Measurements from ENCODE around the gene ZBTB40. TPM values are rescaled to one million over a fixed set of nuclear protein-coding genes. Genes with fewer than 3 reads are reported as not detected.

ZBTB40 gene
- total RNA-seq, 6 experiments from 2014 or later, result 6.2 to 7.6 (median 7.0) TPM

DNA sequence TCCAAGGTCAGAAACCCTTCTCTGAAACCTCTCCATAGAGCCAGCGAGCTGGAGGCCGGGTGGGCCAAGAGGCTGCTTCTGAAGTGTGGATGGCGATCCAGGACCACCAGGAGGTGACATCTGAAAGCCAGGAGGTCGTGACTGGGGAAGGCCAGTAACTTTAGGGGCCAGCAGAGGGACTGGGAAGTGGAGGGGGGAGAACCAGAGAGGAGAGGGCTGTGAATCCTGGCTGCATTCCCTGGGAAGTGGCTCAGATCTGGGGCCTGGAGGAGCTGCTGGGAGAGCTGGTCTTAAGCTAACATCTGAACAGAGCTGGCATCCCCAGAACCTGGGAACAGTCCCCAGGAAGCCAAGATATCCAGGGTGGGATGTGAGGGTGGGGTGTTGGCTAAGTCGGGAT is 100.4 kb downstream of the ZBTB40 start:
- H3K36me3 ChIP-seq, result no peaks in the 10 kb centered on the region
- no peak overlapping the region for H3K4me3 ChIP-seq
- intact Hi-C loops (cut with DNase I), result loop anchor here in 1 of 2 donors (10.0 kb wide), 1 partner anchor 63 kb away; no protein-coding TSS in a partner anchor
- DNase-seq (no peak), ATAC-seq (no peak)
- WGBS (ENCODE audit: insufficient coverage, low coverage, low lambda C conversion rate, missing lambda C conversion rate), result 41% methylated on average over 5 of the region's 5 CpGs
- no peaks in the 10 kb centered on the region for H3K4me1 ChIP-seq
- H3K9me3 ChIP-seq, result no peaks in the 10 kb centered on the region
- H3K27ac ChIP-seq, result no peak overlapping the region
- TF ChIP-seq, protein P1, sequence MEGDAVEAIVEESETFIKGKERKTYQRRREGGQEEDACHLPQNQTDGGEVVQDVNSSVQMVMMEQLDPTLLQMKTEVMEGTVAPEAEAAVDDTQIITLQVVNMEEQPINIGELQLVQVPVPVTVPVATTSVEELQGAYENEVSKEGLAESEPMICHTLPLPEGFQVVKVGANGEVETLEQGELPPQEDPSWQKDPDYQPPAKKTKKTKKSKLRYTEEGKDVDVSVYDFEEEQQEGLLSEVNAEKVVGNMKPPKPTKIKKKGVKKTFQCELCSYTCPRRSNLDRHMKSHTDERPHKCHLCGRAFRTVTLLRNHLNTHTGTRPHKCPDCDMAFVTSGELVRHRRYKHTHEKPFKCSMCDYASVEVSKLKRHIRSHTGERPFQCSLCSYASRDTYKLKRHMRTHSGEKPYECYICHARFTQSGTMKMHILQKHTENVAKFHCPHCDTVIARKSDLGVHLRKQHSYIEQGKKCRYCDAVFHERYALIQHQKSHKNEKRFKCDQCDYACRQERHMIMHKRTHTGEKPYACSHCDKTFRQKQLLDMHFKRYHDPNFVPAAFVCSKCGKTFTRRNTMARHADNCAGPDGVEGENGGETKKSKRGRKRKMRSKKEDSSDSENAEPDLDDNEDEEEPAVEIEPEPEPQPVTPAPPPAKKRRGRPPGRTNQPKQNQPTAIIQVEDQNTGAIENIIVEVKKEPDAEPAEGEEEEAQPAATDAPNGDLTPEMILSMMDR (IDR thresholded peaks at IDR 0.05), result no peak
- H3K27me3 ChIP-seq, result peaks cover 0 to 6% of the 10 kb centered on the region in 2 donors

- intact Hi-C loops (cut with DNase I), result loop anchor here in 1 of 2 donors (10.0 kb wide), 1 partner anchor 62 kb away; no protein-coding TSS in a partner anchor
- H3K27me3 ChIP-seq, result peaks cover 0 to 6% of the 10 kb centered on the region in 2 donors
- TF ChIP-seq, protein P1 (IDR thresholded peaks at IDR 0.05), result no peak
- no peak for TF ChIP-seq POLR2A (IDR thresholded peaks at IDR 0.05)
- WGBS (ENCODE audit: insufficient coverage, low coverage, low lambda C conversion rate, missing lambda C conversion rate), result 21% methylated on average over 9 of the region's 18 CpGs
- no peaks in the 10 kb centered on the region for H3K9me3 ChIP-seq
- ATAC-seq (no peak), DNase-seq (no peak)
- H3K4me3 ChIP-seq, result no peak overlapping the region
- no peaks in the 10 kb centered on the region for H3K36me3 ChIP-seq
- H3K27ac ChIP-seq, result no peak overlapping the region
- H3K4me1 ChIP-seq, result no peaks in the 10 kb centered on the region
Measured at GRCh38 chr1:22553104-22553880, 101.6 kb downstream of the ZBTB40 start.

DNA sequence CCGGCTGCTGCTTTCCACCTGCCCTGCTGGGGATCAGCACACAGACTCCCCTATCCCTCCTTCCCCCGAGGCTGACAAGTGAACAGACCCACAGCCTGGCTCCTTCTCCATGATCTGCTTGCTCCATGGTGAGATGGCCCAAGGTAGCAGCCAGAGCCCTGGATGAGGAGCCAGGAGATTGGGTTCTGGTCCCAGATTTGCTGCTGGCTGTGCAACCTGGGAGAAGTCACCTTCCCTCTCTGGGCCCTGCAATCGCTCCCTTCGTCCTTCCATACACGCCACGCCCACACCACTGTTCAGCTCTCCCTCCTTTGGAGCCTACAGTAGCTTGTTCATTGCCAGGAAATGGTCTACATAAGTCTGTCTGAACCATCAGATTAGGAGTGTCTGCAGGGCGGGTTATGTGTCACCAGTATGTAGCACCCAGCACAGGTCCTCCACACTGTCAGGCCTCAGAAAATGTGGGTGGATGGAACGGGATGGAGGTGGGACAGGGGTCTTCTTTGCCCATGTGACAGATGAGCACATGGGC is 102.4 kb downstream of the ZBTB40 start:
- H3K4me1 ChIP-seq, result no peaks in the 10 kb centered on the region
- DNase-seq (no peak), ATAC-seq (no peak)
- H3K27me3 ChIP-seq, result peaks cover 0 to 6% of the 10 kb centered on the region in 2 donors
- intact Hi-C loops (cut with DNase I), result loop anchor here in 1 of 2 donors (10.0 kb wide), 1 partner anchor 61 kb away; no protein-coding TSS in a partner anchor
- H3K27ac ChIP-seq, result no peak overlapping the region
- TF ChIP-seq, protein P1 (IDR thresholded peaks at IDR 0.05), result no peak
- TF ChIP-seq POLR2A (IDR thresholded peaks at IDR 0.05), result no peak
- H3K9me3 ChIP-seq, result no peaks in the 10 kb centered on the region
- H3K4me3 ChIP-seq, result no peak overlapping the region
- no peaks in the 10 kb centered on the region for H3K36me3 ChIP-seq
- WGBS (ENCODE audit: insufficient coverage, low coverage, low lambda C conversion rate, missing lambda C conversion rate), result 58% methylated on average over 4 of the region's 8 CpGs

GRCh38 chr1:22555371-22555656 is 103.7 kb downstream of the ZBTB40 start:
- H3K27me3 ChIP-seq, result peaks cover 0 to 6% of the 10 kb centered on the region in 2 donors
- no peak overlapping the region for H3K27ac ChIP-seq
- DNase-seq, result no peak
- H3K4me1 ChIP-seq, result no peaks in the 10 kb centered on the region
- ATAC-seq, result no peak
- TF ChIP-seq, protein P1 (IDR thresholded peaks at IDR 0.05), result no peak
- TF ChIP-seq POLR2A (IDR thresholded peaks at IDR 0.05), result no peak
- H3K4me3 ChIP-seq, result no peak overlapping the region
- intact Hi-C loops (cut with DNase I), result loop anchor here in 1 of 2 donors (10.0 kb wide), 1 partner anchor 59 kb away; no protein-coding TSS in a partner anchor
- H3K9me3 ChIP-seq, result no peaks in the 10 kb centered on the region
- H3K36me3 ChIP-seq, result no peaks in the 10 kb centered on the region
- WGBS (ENCODE audit: insufficient coverage, low coverage, low lambda C conversion rate, missing lambda C conversion rate), result no CpG with 5 or more reads among the region's 3 CpGs
